Omental fat pad (tissue), 4 donors: ENCODE results near the gene C10orf105. TPM values are rescaled to one million over a fixed set of nuclear protein-coding genes. Genes with fewer than 3 reads are reported as not detected.

Source experiments
- ATAC-seq: fragments of 150-250 bp; one replicate; pipeline ENCODE4 v1.9.1; 2016; ENCODE audit warnings: mild to moderate bottlenecking, moderate library complexity; ENCODE audit not compliant: low FRiP score
- DNase-seq: peaks from one replicate; pipeline ENCODE4 v3.0.0-alpha.2; 2019; ENCODE audit warnings: low spot score
- CTCF ChIP-seq, 3 donors: fragments of 450-650 bp; IDR thresholded peaks; one replicate each; pipeline ENCODE4 v1.5.1; 2016 to 2017; ENCODE audit warnings: antibody characterized with exemption in 3 of 3, mild to moderate bottlenecking in 3 of 3, moderate library complexity in 2 of 3
- total RNA-seq, 4 donors: library from RNA; depleted of rRNA; stranded (reverse); fragments of >200 nt; gene quantifications; one replicate each; pipeline ENCODE4 v1.1.0, GENCODE V29; 2016

Gene C10orf105
- total RNA-seq, 4 donors from 2014 or later = 0.16 to 0.56 (median 0.31) TPM

- no peak for TF ChIP-seq CTCF (IDR thresholded peaks at IDR 0.05)
- DNase-seq (no peak), ATAC-seq (no peak)
These were observed 20.8 kb downstream of the C10orf105 start for GRCh38 chr10:71698737-71699136.

- DNase-seq = no peak
- TF ChIP-seq CTCF (IDR thresholded peaks at IDR 0.05) = no peak
- ATAC-seq = no peak
These were observed 21.5 kb downstream of the C10orf105 start for GRCh38 chr10:71697938-71698709.

- ATAC-seq (no peak), DNase-seq (peak; percentile 71)
These were observed 22.8 kb downstream of the C10orf105 start for GRCh38 chr10:71696628-71697326.

GRCh38 chr10:71695502-71696476 is 23.8 kb downstream of the C10orf105 start:
- no peak for ATAC-seq
- no peak for TF ChIP-seq CTCF (IDR thresholded peaks at IDR 0.05)

More at GRCh38 chr10:71696628-71697326, 22.8 kb downstream of the C10orf105 start:
- peak in 1 of 3 donors; percentile 24 for TF ChIP-seq CTCF (IDR thresholded peaks at IDR 0.05)

GRCh38 chr10:71694567-71694968 is 25.0 kb downstream of the C10orf105 start:
- no peak for TF ChIP-seq CTCF (IDR thresholded peaks at IDR 0.05)
- DNase-seq = no peak
- ATAC-seq = no peak

More at GRCh38 chr10:71695502-71696476, 23.8 kb downstream of the C10orf105 start:
- no peak for DNase-seq

- DNase-seq (no peak), ATAC-seq (no peak)
- no peak for TF ChIP-seq CTCF (IDR thresholded peaks at IDR 0.05)
These were observed 25.5 kb downstream of the C10orf105 start for GRCh38 chr10:71694039-71694501.
